GM23338 (cell line): ENCODE measurements around the gene ORC3. TPM values are rescaled to one million over a fixed set of nuclear protein-coding genes. Genes with fewer than 3 reads are reported as not detected.

Source experiments
- ATAC-seq: fragments of 200-7000 bp; cut with Tn5 transposase; 3 replicates; pipeline ENCODE4 v1.9.1; 2020
- DNase-seq: peaks from one replicate; pipeline ENCODE4 v3.0.0-alpha.2; 2015; ENCODE audit warnings: low spot score
- H2AFZ ChIP-seq: fragments of 200-600 bp; sonication (generic); 2 replicates; pipeline ENCODE4 v1.8.0; 2016; ENCODE audit warnings: antibody characterized with exemption, mild to moderate bottlenecking, moderate library complexity
- H3F3A ChIP-seq: fragments of 200-600 bp; sonication (generic); replicated peaks from 2 replicates; pipeline ENCODE4 v1.8.0; 2017; ENCODE audit warnings: antibody characterized with exemption, mixed run types, low read depth
- H3K27ac ChIP-seq: fragments of 200-600 bp; sonication (generic); 2 replicates; pipeline ENCODE4 v1.6.1; 2016; ENCODE audit warnings: low read depth
- H3K27me3 ChIP-seq: fragments of 200-600 bp; sonication (generic); 2 replicates; pipeline ENCODE4 v1.8.0; 2016; ENCODE audit warnings: mild to moderate bottlenecking, mixed run types, moderate library complexity; ENCODE audit not compliant: insufficient read depth
- H3K36me3 ChIP-seq: fragments of 200-600 bp; sonication (generic); 2 replicates; pipeline ENCODE4 v1.8.0; 2016; ENCODE audit warnings: mild to moderate bottlenecking; ENCODE audit not compliant: insufficient read depth
- H3K4me1 ChIP-seq: fragments of 200-600 bp; sonication (generic); 2 replicates; pipeline ENCODE4 v1.8.0; 2016; ENCODE audit warnings: mild to moderate bottlenecking, moderate library complexity; ENCODE audit not compliant: insufficient read depth
- H3K4me2 ChIP-seq: fragments of 200-600 bp; sonication (generic); 2 replicates; pipeline ENCODE4 v1.7.1; 2017; ENCODE audit warnings: mixed run types
- H3K4me3 ChIP-seq: fragments of 200-600 bp; sonication (generic); 2 replicates; pipeline ENCODE4 v1.6.1; 2016; ENCODE audit warnings: mixed run types
- H3K79me2 ChIP-seq: fragments of 200-600 bp; sonication (generic); replicated peaks from 2 replicates; pipeline ENCODE4 v1.8.0; 2017; ENCODE audit warnings: mild to moderate bottlenecking; ENCODE audit not compliant: insufficient read depth
- H3K9me2 ChIP-seq: fragments of 200-600 bp; sonication (generic); 2 replicates; pipeline ENCODE4 v1.8.0; 2017; ENCODE audit not compliant: insufficient read depth
- H4K20me1 ChIP-seq: fragments of 200-600 bp; sonication (generic); replicated peaks from 2 replicates; pipeline ENCODE4 v1.8.0; 2017; ENCODE audit warnings: mild to moderate bottlenecking; ENCODE audit not compliant: insufficient read depth
- H3K27ac Mint-ChIP-seq: 2 replicates; pipeline ENCODE4 v1.8.0; 2020; ENCODE audit warnings: inconsistent platforms, mild to moderate bottlenecking, moderate library complexity, mixed read lengths
- H3K27me3 Mint-ChIP-seq: 3 replicates; pipeline ENCODE4 v1.8.0; 2022; ENCODE audit warnings: low read depth, mild to moderate bottlenecking, moderate library complexity, mixed read lengths, inconsistent platforms; ENCODE audit not compliant: insufficient read depth, poor library complexity
- H3K36me3 Mint-ChIP-seq: 3 replicates; pipeline ENCODE4 v1.8.0; 2021; ENCODE audit warnings: low read depth, mild to moderate bottlenecking, inconsistent platforms, moderate library complexity, mixed read lengths
- H3K4me1 Mint-ChIP-seq: 3 replicates; pipeline ENCODE4 v1.8.0; 2020; ENCODE audit warnings: mild to moderate bottlenecking, inconsistent platforms, mixed read lengths
- H3K4me3 Mint-ChIP-seq: 3 replicates; pipeline ENCODE4 v1.8.0; 2021; ENCODE audit warnings: moderate library complexity, mild to moderate bottlenecking, inconsistent platforms, mixed read lengths
- H3K9me3 Mint-ChIP-seq: 3 replicates; pipeline ENCODE4 v1.8.0; 2020; ENCODE audit warnings: moderate library complexity, mild to moderate bottlenecking, inconsistent platforms, mixed read lengths
- EZH2phosphoT487 ChIP-seq: fragments of 200-600 bp; sonication (generic); IDR thresholded peaks from one replicate; pipeline ENCODE4 v1.8.1; 2018; ENCODE audit warnings: antibody characterized with exemption; ENCODE audit not compliant: unreplicated experiment
- JUNB ChIP-seq: IDR thresholded peaks from one replicate; pipeline ENCODE4 v1.6.1; 2016; ENCODE audit warnings: antibody characterized with exemption; ENCODE audit not compliant: unreplicated experiment
- NANOG ChIP-seq: IDR thresholded peaks from 2 replicates; pipeline ENCODE4 v1.6.1; 2016; ENCODE audit warnings: antibody characterized with exemption, borderline replicate concordance
- POLR2AphosphoS5 ChIP-seq: IDR thresholded peaks from 2 replicates; pipeline ENCODE4 v1.6.1; 2016; ENCODE audit warnings: antibody characterized with exemption, low read depth
- STAT1 ChIP-seq: IDR thresholded peaks from one replicate; pipeline ENCODE4 v1.6.1; 2016; ENCODE audit warnings: antibody characterized with exemption; ENCODE audit not compliant: unreplicated experiment
- ZNF331 ChIP-seq: fragments of 250-450 bp; sonication (Bioruptor Pico); IDR thresholded peaks from 2 replicates; pipeline ENCODE4 v1.5.0; 2020; ENCODE audit warnings: low read depth, mild to moderate bottlenecking, moderate library complexity
- polyA plus RNA-seq: library from polyadenylated mRNA; unstranded; fragments of >200 nt; fragmentation: Nextera tagmentation; extraction: Ambion mirVana; gene quantifications from 2 replicates; pipeline ENCODE4 v1.2.1, GENCODE V29; 2016
- total RNA-seq: library from RNA; depleted of rRNA; stranded (reverse); fragments of >200 nt; shearing (Covaris generic); gene quantifications from 2 replicates; pipeline ENCODE4 v1.2.3, GENCODE V29; 2014
- TF ChIP-seq, protein P1 (sequence below): IDR thresholded peaks from 2 replicates; pipeline ENCODE4 v1.6.1; 2016; ENCODE audit warnings: antibody characterized with exemption
- TF ChIP-seq, protein P2 (sequence below): IDR thresholded peaks from one replicate; pipeline ENCODE4 v1.6.1; 2018; ENCODE audit warnings: antibody characterized with exemption; ENCODE audit not compliant: unreplicated experiment
- TF ChIP-seq, protein P3 (sequence below): fragments of 250-450 bp; sonication (Bioruptor Pico); IDR thresholded peaks from 2 replicates; pipeline ENCODE4 v1.5.0; 2020; ENCODE audit warnings: mild to moderate bottlenecking, moderate library complexity

The ORC3 gene
- total and polyA plus RNA-seq, 2 experiments from 2014 or later: 53.1 to 78.4 TPM

DNA sequence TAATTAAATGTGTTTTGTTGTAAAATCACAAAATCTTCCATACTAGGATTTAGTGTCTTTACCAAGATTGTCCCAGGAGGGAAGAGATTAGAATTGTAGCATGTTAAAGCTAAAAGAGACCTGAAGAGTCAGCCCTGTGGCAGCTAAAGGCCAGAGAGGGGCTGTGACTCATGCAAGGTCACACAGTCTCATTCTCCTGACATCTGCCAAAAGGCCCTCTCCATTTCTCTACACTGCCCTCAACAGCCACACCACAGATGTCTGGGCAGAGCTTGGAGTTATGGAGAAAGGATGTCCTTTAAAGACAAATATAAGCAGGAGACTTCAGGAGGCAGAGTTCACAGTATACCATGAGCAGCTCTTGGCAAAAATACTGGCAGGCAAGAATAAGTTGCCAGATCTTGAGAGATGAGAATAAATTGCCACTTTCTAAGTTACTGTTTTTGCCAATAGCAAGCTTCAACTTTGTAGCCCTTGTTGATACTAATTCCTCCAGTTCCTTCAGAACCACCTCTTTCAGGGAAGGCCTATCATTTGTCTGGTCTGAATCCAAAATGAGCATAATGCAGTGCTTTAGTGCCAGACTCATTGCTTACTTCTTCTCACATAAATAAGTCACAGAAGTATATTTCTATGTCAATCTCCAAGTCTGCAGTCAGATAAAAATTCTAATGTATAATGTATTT, 70.4 kb downstream of the ORC3 start:
- Histone ChIP-seq H3K79me2 (no peaks in the 10 kb centered on the region), H3K27ac (no peak overlapping the region), H3K4me3 (no peak overlapping the region), H2AFZ (no peak overlapping the region), H3F3A (no peaks in the 10 kb centered on the region), H3K36me3 (peaks cover 27% of the 10 kb centered on the region; the same call in 1 of the 2 replicates), H4K20me1 (no peaks in the 10 kb centered on the region), H3K9me2 (no peaks in the 10 kb centered on the region; the same call in 1 of the 2 replicates), H3K4me2 (no peak overlapping the region), H3K4me1 (no peaks in the 10 kb centered on the region), H3K27me3 (no peaks in the 10 kb centered on the region)
- Mint-ChIP-seq H3K4me1 (no peaks in the 10 kb centered on the region), H3K9me3 (no peaks in the 10 kb centered on the region), H3K36me3 (peaks cover 69% of the 10 kb centered on the region), H3K4me3 (no peak overlapping the region), H3K27ac (no peak overlapping the region), H3K27me3 (peaks cover 2% of the 10 kb centered on the region)
- DNase-seq: no peak
- TF ChIP-seq, protein P1, sequence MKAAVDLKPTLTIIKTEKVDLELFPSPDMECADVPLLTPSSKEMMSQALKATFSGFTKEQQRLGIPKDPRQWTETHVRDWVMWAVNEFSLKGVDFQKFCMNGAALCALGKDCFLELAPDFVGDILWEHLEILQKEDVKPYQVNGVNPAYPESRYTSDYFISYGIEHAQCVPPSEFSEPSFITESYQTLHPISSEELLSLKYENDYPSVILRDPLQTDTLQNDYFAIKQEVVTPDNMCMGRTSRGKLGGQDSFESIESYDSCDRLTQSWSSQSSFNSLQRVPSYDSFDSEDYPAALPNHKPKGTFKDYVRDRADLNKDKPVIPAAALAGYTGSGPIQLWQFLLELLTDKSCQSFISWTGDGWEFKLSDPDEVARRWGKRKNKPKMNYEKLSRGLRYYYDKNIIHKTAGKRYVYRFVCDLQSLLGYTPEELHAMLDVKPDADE: no peak
- no peak for TF ChIP-seq STAT1
- TF ChIP-seq EZH2phosphoT487: no peak
- TF ChIP-seq ZNF331 (CRISPR knock-in tag): no peak
- no peak for TF ChIP-seq JUNB
- TF ChIP-seq, protein P2, sequence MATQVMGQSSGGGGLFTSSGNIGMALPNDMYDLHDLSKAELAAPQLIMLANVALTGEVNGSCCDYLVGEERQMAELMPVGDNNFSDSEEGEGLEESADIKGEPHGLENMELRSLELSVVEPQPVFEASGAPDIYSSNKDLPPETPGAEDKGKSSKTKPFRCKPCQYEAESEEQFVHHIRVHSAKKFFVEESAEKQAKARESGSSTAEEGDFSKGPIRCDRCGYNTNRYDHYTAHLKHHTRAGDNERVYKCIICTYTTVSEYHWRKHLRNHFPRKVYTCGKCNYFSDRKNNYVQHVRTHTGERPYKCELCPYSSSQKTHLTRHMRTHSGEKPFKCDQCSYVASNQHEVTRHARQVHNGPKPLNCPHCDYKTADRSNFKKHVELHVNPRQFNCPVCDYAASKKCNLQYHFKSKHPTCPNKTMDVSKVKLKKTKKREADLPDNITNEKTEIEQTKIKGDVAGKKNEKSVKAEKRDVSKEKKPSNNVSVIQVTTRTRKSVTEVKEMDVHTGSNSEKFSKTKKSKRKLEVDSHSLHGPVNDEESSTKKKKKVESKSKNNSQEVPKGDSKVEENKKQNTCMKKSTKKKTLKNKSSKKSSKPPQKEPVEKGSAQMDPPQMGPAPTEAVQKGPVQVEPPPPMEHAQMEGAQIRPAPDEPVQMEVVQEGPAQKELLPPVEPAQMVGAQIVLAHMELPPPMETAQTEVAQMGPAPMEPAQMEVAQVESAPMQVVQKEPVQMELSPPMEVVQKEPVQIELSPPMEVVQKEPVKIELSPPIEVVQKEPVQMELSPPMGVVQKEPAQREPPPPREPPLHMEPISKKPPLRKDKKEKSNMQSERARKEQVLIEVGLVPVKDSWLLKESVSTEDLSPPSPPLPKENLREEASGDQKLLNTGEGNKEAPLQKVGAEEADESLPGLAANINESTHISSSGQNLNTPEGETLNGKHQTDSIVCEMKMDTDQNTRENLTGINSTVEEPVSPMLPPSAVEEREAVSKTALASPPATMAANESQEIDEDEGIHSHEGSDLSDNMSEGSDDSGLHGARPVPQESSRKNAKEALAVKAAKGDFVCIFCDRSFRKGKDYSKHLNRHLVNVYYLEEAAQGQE: no peak
- TF ChIP-seq, protein P3, sequence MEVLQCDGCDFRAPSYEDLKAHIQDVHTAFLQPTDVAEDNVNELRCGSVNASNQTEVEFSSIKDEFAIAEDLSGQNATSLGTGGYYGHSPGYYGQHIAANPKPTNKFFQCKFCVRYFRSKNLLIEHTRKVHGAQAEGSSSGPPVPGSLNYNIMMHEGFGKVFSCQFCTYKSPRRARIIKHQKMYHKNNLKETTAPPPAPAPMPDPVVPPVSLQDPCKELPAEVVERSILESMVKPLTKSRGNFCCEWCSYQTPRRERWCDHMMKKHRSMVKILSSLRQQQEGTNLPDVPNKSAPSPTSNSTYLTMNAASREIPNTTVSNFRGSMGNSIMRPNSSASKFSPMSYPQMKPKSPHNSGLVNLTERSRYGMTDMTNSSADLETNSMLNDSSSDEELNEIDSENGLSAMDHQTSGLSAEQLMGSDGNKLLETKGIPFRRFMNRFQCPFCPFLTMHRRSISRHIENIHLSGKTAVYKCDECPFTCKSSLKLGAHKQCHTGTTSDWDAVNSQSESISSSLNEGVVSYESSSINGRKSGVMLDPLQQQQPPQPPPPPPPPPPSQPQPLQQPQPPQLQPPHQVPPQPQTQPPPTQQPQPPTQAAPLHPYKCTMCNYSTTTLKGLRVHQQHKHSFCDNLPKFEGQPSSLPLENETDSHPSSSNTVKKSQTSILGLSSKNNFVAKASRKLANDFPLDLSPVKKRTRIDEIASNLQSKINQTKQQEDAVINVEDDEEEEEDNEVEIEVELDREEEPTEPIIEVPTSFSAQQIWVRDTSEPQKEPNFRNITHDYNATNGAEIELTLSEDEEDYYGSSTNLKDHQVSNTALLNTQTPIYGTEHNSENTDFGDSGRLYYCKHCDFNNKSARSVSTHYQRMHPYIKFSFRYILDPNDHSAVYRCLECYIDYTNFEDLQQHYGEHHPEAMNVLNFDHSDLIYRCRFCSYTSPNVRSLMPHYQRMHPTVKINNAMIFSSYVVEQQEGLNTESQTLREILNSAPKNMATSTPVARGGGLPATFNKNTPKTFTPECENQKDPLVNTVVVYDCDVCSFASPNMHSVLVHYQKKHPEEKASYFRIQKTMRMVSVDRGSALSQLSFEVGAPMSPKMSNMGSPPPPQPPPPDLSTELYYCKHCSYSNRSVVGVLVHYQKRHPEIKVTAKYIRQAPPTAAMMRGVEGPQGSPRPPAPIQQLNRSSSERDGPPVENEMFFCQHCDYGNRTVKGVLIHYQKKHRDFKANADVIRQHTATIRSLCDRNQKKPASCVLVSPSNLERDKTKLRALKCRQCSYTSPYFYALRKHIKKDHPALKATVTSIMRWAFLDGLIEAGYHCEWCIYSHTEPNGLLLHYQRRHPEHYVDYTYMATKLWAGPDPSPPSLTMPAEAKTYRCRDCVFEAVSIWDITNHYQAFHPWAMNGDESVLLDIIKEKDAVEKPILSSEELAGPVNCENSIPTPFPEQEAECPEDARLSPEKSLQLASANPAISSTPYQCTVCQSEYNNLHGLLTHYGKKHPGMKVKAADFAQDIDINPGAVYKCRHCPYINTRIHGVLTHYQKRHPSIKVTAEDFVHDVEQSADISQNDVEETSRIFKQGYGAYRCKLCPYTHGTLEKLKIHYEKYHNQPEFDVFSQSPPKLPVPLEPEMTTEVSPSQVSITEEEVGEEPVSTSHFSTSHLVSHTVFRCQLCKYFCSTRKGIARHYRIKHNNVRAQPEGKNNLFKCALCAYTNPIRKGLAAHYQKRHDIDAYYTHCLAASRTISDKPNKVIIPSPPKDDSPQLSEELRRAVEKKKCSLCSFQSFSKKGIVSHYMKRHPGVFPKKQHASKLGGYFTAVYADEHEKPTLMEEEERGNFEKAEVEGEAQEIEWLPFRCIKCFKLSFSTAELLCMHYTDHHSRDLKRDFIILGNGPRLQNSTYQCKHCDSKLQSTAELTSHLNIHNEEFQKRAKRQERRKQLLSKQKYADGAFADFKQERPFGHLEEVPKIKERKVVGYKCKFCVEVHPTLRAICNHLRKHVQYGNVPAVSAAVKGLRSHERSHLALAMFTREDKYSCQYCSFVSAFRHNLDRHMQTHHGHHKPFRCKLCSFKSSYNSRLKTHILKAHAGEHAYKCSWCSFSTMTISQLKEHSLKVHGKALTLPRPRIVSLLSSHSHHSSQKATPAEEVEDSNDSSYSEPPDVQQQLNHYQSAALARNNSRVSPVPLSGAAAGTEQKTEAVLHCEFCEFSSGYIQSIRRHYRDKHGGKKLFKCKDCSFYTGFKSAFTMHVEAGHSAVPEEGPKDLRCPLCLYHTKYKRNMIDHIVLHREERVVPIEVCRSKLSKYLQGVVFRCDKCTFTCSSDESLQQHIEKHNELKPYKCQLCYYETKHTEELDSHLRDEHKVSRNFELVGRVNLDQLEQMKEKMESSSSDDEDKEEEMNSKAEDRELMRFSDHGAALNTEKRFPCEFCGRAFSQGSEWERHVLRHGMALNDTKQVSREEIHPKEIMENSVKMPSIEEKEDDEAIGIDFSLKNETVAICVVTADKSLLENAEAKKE: no peak
- TF ChIP-seq NANOG: no peak
- TF ChIP-seq POLR2AphosphoS5: no peak
- no peak for ATAC-seq
